Ishikawa (cell line): ENCODE measurements around the gene ANKIB1.

ENCODE experiments used
- CEBPB ChIP-seq: IDR thresholded peaks from 2 replicates; pipeline ENCODE4 v1.6.1; 2012
- CREB1 ChIP-seq: IDR thresholded peaks from 2 replicates; pipeline ENCODE4 v1.6.1; 2012; ENCODE audit warnings: low read depth
- EGR1 ChIP-seq: IDR thresholded peaks from 2 replicates; pipeline ENCODE4 v1.6.1; 2012
- EP300 ChIP-seq: IDR thresholded peaks from 2 replicates; pipeline ENCODE4 v1.6.1; 2012; ENCODE audit warnings: borderline replicate concordance
- FOXM1 ChIP-seq: IDR thresholded peaks from 2 replicates; pipeline ENCODE4 v1.6.1; 2012; ENCODE audit warnings: low read depth, borderline replicate concordance
- MAX ChIP-seq: IDR thresholded peaks from 2 replicates; pipeline ENCODE4 v1.6.1; 2012
- NFIC ChIP-seq: IDR thresholded peaks from 2 replicates; pipeline ENCODE4 v1.6.1; 2012
- RAD21 ChIP-seq: IDR thresholded peaks from 2 replicates; pipeline ENCODE4 v1.6.1; 2012; ENCODE audit warnings: low read depth
- REST ChIP-seq: IDR thresholded peaks from 2 replicates; pipeline ENCODE4 v1.6.1; 2012; ENCODE audit warnings: low read depth, mild to moderate bottlenecking
- TAF1 ChIP-seq: IDR thresholded peaks from 2 replicates; pipeline ENCODE4 v1.6.1; 2012; ENCODE audit warnings: low read depth, mild to moderate bottlenecking
- TCF12 ChIP-seq: IDR thresholded peaks from 2 replicates; pipeline ENCODE4 v1.6.1; 2012; ENCODE audit warnings: low read depth
- TEAD4 ChIP-seq: IDR thresholded peaks from 2 replicates; pipeline ENCODE4 v1.6.1; 2012
- USF1 ChIP-seq: IDR thresholded peaks from 2 replicates; pipeline ENCODE4 v1.6.1; 2012
- YY1 ChIP-seq: IDR thresholded peaks from 2 replicates; pipeline ENCODE4 v1.6.1; 2012; ENCODE audit warnings: low read depth
- ZBTB7A ChIP-seq: IDR thresholded peaks from 2 replicates; pipeline ENCODE4 v1.6.1; 2012; ENCODE audit warnings: low read depth

Gene ANKIB1

GRCh38 chr7:92360387-92360786 lies 114.6 kb downstream of the ANKIB1 start:
- no peak for TF ChIP-seq EP300
- no peak for TF ChIP-seq REST
- no peak for TF ChIP-seq ZBTB7A
- no peak for TF ChIP-seq USF1
- TF ChIP-seq EGR1, result no peak
- no peak for TF ChIP-seq NFIC
- TF ChIP-seq RAD21, result no peak
- no peak for TF ChIP-seq TCF12
- no peak for TF ChIP-seq YY1
- TF ChIP-seq TEAD4, result no peak
- no peak for TF ChIP-seq CEBPB
- no peak for TF ChIP-seq MAX
- no peak for TF ChIP-seq FOXM1
- no peak for TF ChIP-seq TAF1
- TF ChIP-seq CREB1, result no peak

- TF ChIP-seq NFIC, result no peak
- TF ChIP-seq EP300, result no peak
- TF ChIP-seq MAX, result no peak
- TF ChIP-seq TCF12, result no peak
These were observed 116.4 kb downstream of the ANKIB1 start for GRCh38 chr7:92362131-92362530.

- TF ChIP-seq EP300 (no peak), YY1 (no peak), RAD21 (no peak), ZBTB7A (no peak), FOXM1 (no peak), CREB1 (no peak), NFIC (no peak), TCF12 (no peak), MAX (no peak), EGR1 (no peak), REST (no peak), TEAD4 (no peak), USF1 (no peak), TAF1 (no peak), CEBPB (no peak)
These were observed 121.0 kb downstream of the ANKIB1 start for GRCh38 chr7:92366730-92367129.

- TF ChIP-seq CREB1, result no peak
- TF ChIP-seq MAX, result no peak
- TF ChIP-seq RAD21, result no peak
- TF ChIP-seq EP300, result no peak
- no peak for TF ChIP-seq EGR1
- no peak for TF ChIP-seq ZBTB7A
- no peak for TF ChIP-seq REST
- TF ChIP-seq USF1, result no peak
- no peak for TF ChIP-seq YY1
These were observed 123.0 kb downstream of the ANKIB1 start for GRCh38 chr7:92368741-92369140.
